SK-N-SH (cell line): ENCODE data around the gene FMN2.

Experiments
- CHD2 ChIP-seq: fragments of 150-350 bp; IDR thresholded peaks from 2 replicates; pipeline ENCODE4 v1.6.1; 2018; ENCODE audit warnings: low read length; ENCODE audit not compliant: partially characterized antibody
- CTCF ChIP-seq: fragments of 200-600 bp; sonication (generic); IDR thresholded peaks from 2 replicates; pipeline ENCODE4 v1.6.1; 2017; ENCODE audit warnings: antibody characterized with exemption, mild to moderate bottlenecking, moderate library complexity
- GABPA ChIP-seq: IDR thresholded peaks from 2 replicates; pipeline ENCODE4 v1.4.0; 2012; ENCODE audit warnings: low read depth, mild to moderate bottlenecking
- NFIC ChIP-seq: IDR thresholded peaks from 2 replicates; pipeline ENCODE4 v1.4.0; 2012; ENCODE audit warnings: borderline replicate concordance
- NRF1 ChIP-seq: IDR thresholded peaks from 2 replicates; pipeline ENCODE4 v1.6.1; 2012; ENCODE audit warnings: low read depth, mild to moderate bottlenecking, low read length
- REST ChIP-seq: IDR thresholded peaks from 2 replicates; pipeline ENCODE4 v1.6.1; 2012; ENCODE audit warnings: mild to moderate bottlenecking, low read depth, low read length, moderate library complexity
- RFX5 ChIP-seq: IDR thresholded peaks from 2 replicates; pipeline ENCODE4 v1.6.1; 2012; ENCODE audit warnings: mild to moderate bottlenecking, improper control_type of control experiment, low read length
- RXRA ChIP-seq: IDR thresholded peaks from 2 replicates; pipeline ENCODE4 v1.4.0; 2012; ENCODE audit warnings: low read depth, mild to moderate bottlenecking, borderline replicate concordance
- TAF1 ChIP-seq: IDR thresholded peaks from 2 replicates; pipeline ENCODE4 v1.6.1; 2012; ENCODE audit warnings: low read depth, mild to moderate bottlenecking, low read length, moderate library complexity, borderline replicate concordance
- TEAD4 ChIP-seq: IDR thresholded peaks from 2 replicates; pipeline ENCODE4 v1.4.0; 2012; ENCODE audit warnings: mild to moderate bottlenecking, borderline replicate concordance; ENCODE audit not compliant: insufficient read depth
- YY1 ChIP-seq: IDR thresholded peaks from 2 replicates; pipeline ENCODE4 v1.4.0; 2012; ENCODE audit warnings: low read depth, mild to moderate bottlenecking

GRCh38 chr1:240280560-240281322 lies 189.1 kb downstream of the FMN2 start:
- TF ChIP-seq YY1, result no peak
- TF ChIP-seq CTCF, result no peak
- TF ChIP-seq TEAD4, result no peak
- no peak for TF ChIP-seq TAF1
- no peak for TF ChIP-seq REST
- no peak for TF ChIP-seq RFX5
- no peak for TF ChIP-seq NRF1
- no peak for TF ChIP-seq GABPA
- TF ChIP-seq NFIC, result no peak
- TF ChIP-seq RXRA, result no peak
- no peak for TF ChIP-seq CHD2
